Trophoblast cell (in vitro differentiated cells and primary cell): ENCODE data around the gene RAD54L2.

ENCODE experiments used
- DNase-seq, 2 donors: peaks; one replicate each; pipeline ENCODE4 v3.0.0-alpha.2; 2016
- H2AFZ ChIP-seq: 2 replicates; pipeline ENCODE4 v1.6.1; 2013; ENCODE audit warnings: low read length, moderate library complexity, mild to moderate bottlenecking; ENCODE audit not compliant: insufficient read depth, poor library complexity
- H2AK5ac ChIP-seq: 2 replicates; pipeline ENCODE4 v1.6.1; 2013; ENCODE audit warnings: mild to moderate bottlenecking, low read length
- H2BK120ac ChIP-seq: 2 replicates; pipeline ENCODE4 v1.6.1; 2013; ENCODE audit warnings: low read length, mild to moderate bottlenecking, moderate library complexity; ENCODE audit not compliant: insufficient read depth, poor library complexity
- H2BK12ac ChIP-seq: 2 replicates; pipeline ENCODE4 v1.6.1; 2013; ENCODE audit warnings: mild to moderate bottlenecking, low read length, moderate library complexity
- H2BK5ac ChIP-seq: 2 replicates; pipeline ENCODE4 v1.6.1; 2013; ENCODE audit warnings: low read length, low read depth, moderate library complexity, mild to moderate bottlenecking; ENCODE audit not compliant: poor library complexity
- H3K14ac ChIP-seq: 2 replicates; pipeline ENCODE4 v1.6.1; 2013; ENCODE audit warnings: mild to moderate bottlenecking, low read length
- H3K18ac ChIP-seq: 2 replicates; pipeline ENCODE4 v1.6.1; 2013; ENCODE audit warnings: mild to moderate bottlenecking, low read length
- H3K23ac ChIP-seq: 2 replicates; pipeline ENCODE4 v1.6.1; 2013; ENCODE audit warnings: low read length
- H3K27ac ChIP-seq: 2 replicates; pipeline ENCODE4 v1.5.1; 2013; ENCODE audit warnings: low read depth, mild to moderate bottlenecking, inconsistent platforms, low read length, moderate library complexity
- H3K27me3 ChIP-seq: 2 replicates; pipeline ENCODE4 v1.6.1; 2013; ENCODE audit warnings: inconsistent platforms, mild to moderate bottlenecking, low read length, moderate library complexity; ENCODE audit not compliant: insufficient read depth
- H3K36me3 ChIP-seq, 2 experiments: 1 replicate in 1 of 2; 2 replicates in 1 of 2; pipeline ENCODE4 v1.6.1; 2013; ENCODE audit warnings: low read length in 2 of 2, mild to moderate bottlenecking in 2 of 2, moderate library complexity in 1 of 2; ENCODE audit not compliant: insufficient read depth in 2 of 2, control insufficient read depth in 1 of 2
- H3K4ac ChIP-seq: 2 replicates; pipeline ENCODE4 v1.6.1; 2013; ENCODE audit warnings: low read depth, mild to moderate bottlenecking, low read length, moderate library complexity
- H3K4me1 ChIP-seq, 2 experiments: 1 replicate in 1 of 2; 2 replicates in 1 of 2; pipeline ENCODE4 v1.6.1; 2013; ENCODE audit warnings: low read length in 2 of 2, mild to moderate bottlenecking in 2 of 2, moderate library complexity in 1 of 2; ENCODE audit not compliant: insufficient read depth in 2 of 2, control insufficient read depth in 1 of 2
- H3K4me2 ChIP-seq: 2 replicates; pipeline ENCODE4 v1.6.1; 2013; ENCODE audit warnings: inconsistent platforms, mild to moderate bottlenecking, low read length, moderate library complexity
- H3K4me3 ChIP-seq: 2 replicates; pipeline ENCODE4 v1.5.1; 2013; ENCODE audit warnings: mild to moderate bottlenecking, low read depth, low read length, inconsistent platforms
- H3K79me1 ChIP-seq: one replicate; pipeline ENCODE4 v1.6.1; 2013; ENCODE audit warnings: low read length
- H3K79me2 ChIP-seq: 2 replicates; pipeline ENCODE4 v1.6.1; 2013; ENCODE audit warnings: low read length, mild to moderate bottlenecking; ENCODE audit not compliant: control insufficient read depth, insufficient read depth, poor library complexity
- H3K9ac ChIP-seq: 2 replicates; pipeline ENCODE4 v1.6.1; 2013; ENCODE audit warnings: mild to moderate bottlenecking, low read length
- H3K9me3 ChIP-seq: 2 replicates; pipeline ENCODE4 v1.6.1; 2013; ENCODE audit warnings: low read depth, mild to moderate bottlenecking, control low read depth, inconsistent platforms, low read length; ENCODE audit not compliant: insufficient read depth
- H4K12ac ChIP-seq: 2 replicates; pipeline ENCODE4 v1.6.1; 2013; ENCODE audit warnings: low read depth, mild to moderate bottlenecking, low read length, moderate library complexity
- H4K8ac ChIP-seq: 2 replicates; pipeline ENCODE4 v1.6.1; 2013; ENCODE audit warnings: low read depth, mild to moderate bottlenecking, low read length, moderate library complexity
- H4K91ac ChIP-seq: one replicate; pipeline ENCODE4 v1.6.1; 2013; ENCODE audit warnings: low read depth, mild to moderate bottlenecking, low read length, moderate library complexity
- WGBS: extraction: QIAGEN DNeasy Blood & Tissue Kit; methylation state at CpG from one replicate; pipeline ENCODE4 v1.1.7; 2013; ENCODE audit warnings: missing lambda C conversion rate; ENCODE audit not compliant: insufficient read length, insufficient coverage; ENCODE audit errors: extremely low coverage; 5-methylcytosine and 5-hydroxymethylcytosine counted together

Gene RAD54L2

GRCh38 chr3:51581524-51581923 is 43.0 kb downstream of the RAD54L2 start:
- H3K4me2 ChIP-seq, result no peak overlapping the region
- H3K79me2 ChIP-seq, result no peaks in the 10 kb centered on the region
- WGBS, result no CpG with 5 or more reads among the region's 4 CpGs
- no peak overlapping the region for H4K91ac ChIP-seq
- H3K4me1 ChIP-seq, result peaks cover 2 to 3% of the 10 kb centered on the region in 2 experiments
- H3K18ac ChIP-seq, result no peak overlapping the region
- no peak overlapping the region for H3K4ac ChIP-seq
- no peak overlapping the region for H4K8ac ChIP-seq
- no peak overlapping the region for H2BK5ac ChIP-seq
- no peak overlapping the region for H3K4me3 ChIP-seq
- no peaks in the 10 kb centered on the region for H3K27me3 ChIP-seq
- no peak overlapping the region for H3K14ac ChIP-seq
- no peaks in the 10 kb centered on the region for H3K79me1 ChIP-seq
- no peak overlapping the region for H2BK12ac ChIP-seq
- no peak overlapping the region for H3K9ac ChIP-seq
- no peak overlapping the region for H3K23ac ChIP-seq
- peaks cover 4 to 8% of the 10 kb centered on the region in 2 experiments for H3K36me3 ChIP-seq
- no peak overlapping the region for H4K12ac ChIP-seq
- peaks cover 1% of the 10 kb centered on the region for H3K9me3 ChIP-seq
- H3K27ac ChIP-seq, result no peak overlapping the region
- DNase-seq, result no peak
- H2BK120ac ChIP-seq, result no peak overlapping the region
- H2AFZ ChIP-seq, result no peak overlapping the region
- H2AK5ac ChIP-seq, result no peak overlapping the region

GRCh38 chr3:51585197-51585596 is 46.7 kb downstream of the RAD54L2 start:
- Histone ChIP-seq H3K14ac (no peak overlapping the region), H3K23ac (no peak overlapping the region), H3K27ac (no peak overlapping the region), H2AFZ (no peak overlapping the region), H3K79me1 (no peaks in the 10 kb centered on the region), H3K4ac (no peak overlapping the region), H3K36me3 (peaks cover under 1 to 1% of the 10 kb centered on the region in 2 experiments), H2AK5ac (no peak overlapping the region), H2BK120ac (no peak overlapping the region), H3K4me3 (no peak overlapping the region), H3K9me3 (no peaks in the 10 kb centered on the region), H3K4me2 (no peak overlapping the region), H3K18ac (no peak overlapping the region), H3K9ac (no peak overlapping the region), H3K79me2 (no peaks in the 10 kb centered on the region), H4K8ac (no peak overlapping the region), H3K4me1 (peaks cover 2 to 3% of the 10 kb centered on the region in 2 experiments), H4K12ac (no peak overlapping the region), H2BK5ac (no peak overlapping the region), H2BK12ac (no peak overlapping the region), H3K27me3 (no peaks in the 10 kb centered on the region), H4K91ac (no peak overlapping the region)
- no CpG with 5 or more reads among the region's 4 CpGs for WGBS
- DNase-seq, result no peak

GRCh38 chr3:51585871-51586270 is 47.4 kb downstream of the RAD54L2 start:
- H3K9me3 ChIP-seq, result no peaks in the 10 kb centered on the region
- no peak overlapping the region for H2AK5ac ChIP-seq
- H3K4me2 ChIP-seq, result no peak overlapping the region
- no peak overlapping the region for H3K14ac ChIP-seq
- H4K8ac ChIP-seq, result no peak overlapping the region
- no CpG with 5 or more reads among the region's 3 CpGs for WGBS
- H3K23ac ChIP-seq, result no peak overlapping the region
- peaks cover 3 to 6% of the 10 kb centered on the region in 2 experiments for H3K36me3 ChIP-seq
- H4K91ac ChIP-seq, result no peak overlapping the region
- no peak overlapping the region for H2BK5ac ChIP-seq
- H3K79me1 ChIP-seq, result no peaks in the 10 kb centered on the region
- H2BK120ac ChIP-seq, result no peak overlapping the region
- H3K9ac ChIP-seq, result no peak overlapping the region
- no peak overlapping the region for H3K18ac ChIP-seq
- no peak for DNase-seq
- no peak overlapping the region for H4K12ac ChIP-seq
- no peak overlapping the region for H3K4me3 ChIP-seq
- H3K27ac ChIP-seq, result no peak overlapping the region
- H3K79me2 ChIP-seq, result no peaks in the 10 kb centered on the region
- H2BK12ac ChIP-seq, result no peak overlapping the region
- H2AFZ ChIP-seq, result no peak overlapping the region
- no peak overlapping the region for H3K4ac ChIP-seq
- H3K4me1 ChIP-seq, result peaks cover 2 to 3% of the 10 kb centered on the region in 2 experiments
- H3K27me3 ChIP-seq, result no peaks in the 10 kb centered on the region
